Panc1 (cell line): ENCODE data around the gene TACC2. TPM values are rescaled to one million over a fixed set of nuclear protein-coding genes. Genes with fewer than 3 reads are reported as not detected.

Experiments
- ATAC-seq: fragments of 200-7000 bp; cut with Tn5 transposase; 2 replicates; pipeline ENCODE4 v1.9.1; 2020; ENCODE audit warnings: mild to moderate bottlenecking, moderate library complexity
- BruUV-seq: library from RNA; stranded (reverse); fragments of 400-500 nt; replicated peaks from 2 replicates; lab custom pipeline; 2021; lab: Mats Ljungman, UMichigan
- CTCF ChIA-PET: fragments of 300-600 bp; sonication (Branson Sonifier 250); formaldehyde crosslinking; loops from one replicate; lab custom pipeline; 2022; ENCODE audit warnings: antibody characterized with exemption; lab: Charles Lee
- POLR2A ChIA-PET: fragments of 300-600 bp; sonication (Branson Sonifier 250); formaldehyde crosslinking; loops from one replicate; lab custom pipeline; 2022; ENCODE audit warnings: antibody characterized with exemption; lab: Charles Lee
- DNase-seq: peaks from one replicate; pipeline ENCODE4 v3.0.0-alpha.2; 2010; ENCODE audit warnings: low read depth, low spot score
- H3K27ac ChIP-seq: 2 replicates; pipeline ENCODE4 v1.5.1; 2011; ENCODE audit warnings: mild to moderate bottlenecking, low read length, inconsistent platforms
- H3K27me3 ChIP-seq: fragments of 200-500 bp; sonication (Bioruptor generic); 2 replicates; pipeline ENCODE4 v1.6.0; 2014; ENCODE audit warnings: low read length, inconsistent platforms; ENCODE audit not compliant: control insufficient read depth, insufficient read depth
- H3K36me3 ChIP-seq: fragments of 200-500 bp; sonication (Bioruptor generic); 2 replicates; pipeline ENCODE4 v1.5.1; 2014; ENCODE audit warnings: inconsistent platforms, mild to moderate bottlenecking, low read length, moderate library complexity; ENCODE audit not compliant: control insufficient read depth, insufficient read depth
- H3K4me1 ChIP-seq: 2 replicates; pipeline ENCODE4 v1.5.1; 2011; ENCODE audit warnings: inconsistent platforms, mild to moderate bottlenecking, low read length, moderate library complexity; ENCODE audit not compliant: control insufficient read depth, insufficient read depth
- H3K4me3 ChIP-seq, 2 experiments: 2 replicates each; pipeline ENCODE4 v1.5.1; 2011 to 2012; ENCODE audit warnings: low read depth in 2 of 2, low read length in 2 of 2, mild to moderate bottlenecking in 2 of 2, inconsistent platforms in 1 of 2, moderate library complexity in 1 of 2
- H3K9me3 ChIP-seq: fragments of 200-500 bp; sonication (Bioruptor generic); 2 replicates; pipeline ENCODE4 v1.5.1; 2014; ENCODE audit warnings: low read depth, mild to moderate bottlenecking, inconsistent platforms, low read length, moderate library complexity; ENCODE audit not compliant: control insufficient read depth, insufficient read depth
- CTCF ChIP-seq: fragments of 450-650 bp; IDR thresholded peaks from 2 replicates; pipeline ENCODE4 v1.5.1; 2017; ENCODE audit warnings: mild to moderate bottlenecking
- POLR2AphosphoS5 ChIP-seq: IDR thresholded peaks from 2 replicates; pipeline ENCODE4 v1.6.1; 2012; ENCODE audit warnings: mild to moderate bottlenecking, low read depth, low read length, moderate library complexity
- REST ChIP-seq, 2 experiments: IDR thresholded peaks; 2 replicates each; pipeline ENCODE4 v1.6.1; 2011 to 2012; ENCODE audit warnings: low read depth in 2 of 2, control low read depth in 1 of 2, low read length in 1 of 2, mild to moderate bottlenecking in 1 of 2, moderate library complexity in 1 of 2; ENCODE audit not compliant: insufficient read depth in 1 of 2
- SIN3A ChIP-seq: IDR thresholded peaks from 2 replicates; pipeline ENCODE4 v1.6.1; 2012; ENCODE audit warnings: low read depth, mild to moderate bottlenecking, low read length, moderate library complexity, borderline replicate concordance; ENCODE audit not compliant: insufficient read depth
- TCF7L2 ChIP-seq: IDR thresholded peaks from 2 replicates; pipeline ENCODE4 v1.6.1; 2011; ENCODE audit warnings: mild to moderate bottlenecking, low read depth, low read length, inconsistent platforms
- in situ Hi-C: cut with HindIII; loops from 2 replicates; pipeline ENCODE4 v1.10.0; 2016; ENCODE audit warnings: low sequenced_read_pairs, low pct_unique_long_range_greater_than_20kb
- intact Hi-C: fragments of 100-400 bp; cut with micrococcal nuclease; formaldehyde crosslinking; loops from one replicate; pipeline ENCODE4 v1.10.0; 2022; ENCODE audit not compliant: unreplicated experiment
- total RNA-seq: library from RNA; stranded (reverse); gene quantifications from one replicate; pipeline ENCODE4 v1.2.1, GENCODE V29; 2021; ENCODE audit not compliant: unreplicated experiment

Gene TACC2
- total RNA-seq, 1 experiment from 2014 or later: 133 TPM

GRCh38 chr10:121941532-121941931 is 47.4 kb upstream of the TACC2 start:
- Histone ChIP-seq H3K27ac (no peak overlapping the region), H3K9me3 (no peaks in the 10 kb centered on the region), H3K4me1 (peaks cover 10% of the 10 kb centered on the region; the same call in 1 of the 2 replicates), H3K27me3 (no peaks in the 10 kb centered on the region), H3K36me3 (no peaks in the 10 kb centered on the region), H3K4me3 (no peak overlapping the region)
- no TSS peak for BruUV-seq
- ChIA-PET POLR2A (no interaction called here), CTCF (no interaction called here)
- TF ChIP-seq POLR2AphosphoS5 (no peak), TCF7L2 (no peak), CTCF (no peak), REST (IDR thresholded peaks at IDR 0.05; ENCODE audit: insufficient read depth in 1 of 2, low read depth in 2 of 2, low read length in 1 of 2) (no peak), SIN3A (no peak)
- ATAC-seq: no peak
- no peak for DNase-seq
- intact Hi-C loops: no loop called here
- in situ Hi-C loops: no loop called here

GRCh38 chr10:121942749-121943416 is 46.1 kb upstream of the TACC2 start:
- no peaks in the 10 kb centered on the region for H3K27me3 ChIP-seq
- H3K27ac ChIP-seq: no peak overlapping the region
- ChIA-PET POLR2A (no interaction called here), CTCF (no interaction called here)
- H3K4me3 ChIP-seq: no peak overlapping the region
- H3K36me3 ChIP-seq: no peaks in the 10 kb centered on the region
- in situ Hi-C loops (no loop called here), intact Hi-C loops (no loop called here)
- no TSS peak for BruUV-seq
- no peaks in the 10 kb centered on the region for H3K9me3 ChIP-seq
- TF ChIP-seq SIN3A: no peak
- TF ChIP-seq REST (IDR thresholded peaks at IDR 0.05; ENCODE audit: insufficient read depth in 1 of 2, low read depth in 2 of 2, low read length in 1 of 2): no peak
- no peak for TF ChIP-seq POLR2AphosphoS5
- TF ChIP-seq TCF7L2: no peak
- TF ChIP-seq CTCF: no peak
- ATAC-seq: peak; percentile 69; the same call in 1 of the 2 replicates
- no peak for DNase-seq
- peaks cover 10% of the 10 kb centered on the region; the same call in 1 of the 2 replicates for H3K4me1 ChIP-seq
